HTERT RPE-1 (cell line): ENCODE results near the gene CAT.

Experiments used
- in situ Hi-C: fragments of 300-500 bp; cut with MboI; formaldehyde crosslinking; loops from 4 replicates; pipeline ENCODE4 v1.14.3; 2020; ENCODE audit warnings: low sequenced_read_pairs

The CAT gene

DNA sequence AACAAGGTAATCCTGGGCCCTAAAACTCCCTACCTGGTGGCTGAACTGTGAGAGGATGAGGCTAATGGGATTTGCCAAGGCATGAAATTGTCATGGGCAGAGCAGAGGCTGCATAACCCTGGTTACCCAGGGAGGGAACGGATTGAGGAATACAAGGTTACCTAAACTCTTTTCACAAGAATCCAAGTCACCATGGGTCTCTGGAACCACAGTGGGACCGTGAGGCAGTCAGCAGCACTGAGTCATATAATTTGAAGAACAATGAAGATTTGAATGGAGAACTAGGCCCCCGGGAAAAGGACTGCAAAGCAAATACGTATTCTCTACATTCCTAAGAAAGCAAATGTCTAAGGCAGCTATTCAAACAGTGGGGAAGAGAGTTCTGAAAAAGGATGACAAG lies 19.8 kb downstream of the CAT start:
- in situ Hi-C loops: no loop called here

DNA sequence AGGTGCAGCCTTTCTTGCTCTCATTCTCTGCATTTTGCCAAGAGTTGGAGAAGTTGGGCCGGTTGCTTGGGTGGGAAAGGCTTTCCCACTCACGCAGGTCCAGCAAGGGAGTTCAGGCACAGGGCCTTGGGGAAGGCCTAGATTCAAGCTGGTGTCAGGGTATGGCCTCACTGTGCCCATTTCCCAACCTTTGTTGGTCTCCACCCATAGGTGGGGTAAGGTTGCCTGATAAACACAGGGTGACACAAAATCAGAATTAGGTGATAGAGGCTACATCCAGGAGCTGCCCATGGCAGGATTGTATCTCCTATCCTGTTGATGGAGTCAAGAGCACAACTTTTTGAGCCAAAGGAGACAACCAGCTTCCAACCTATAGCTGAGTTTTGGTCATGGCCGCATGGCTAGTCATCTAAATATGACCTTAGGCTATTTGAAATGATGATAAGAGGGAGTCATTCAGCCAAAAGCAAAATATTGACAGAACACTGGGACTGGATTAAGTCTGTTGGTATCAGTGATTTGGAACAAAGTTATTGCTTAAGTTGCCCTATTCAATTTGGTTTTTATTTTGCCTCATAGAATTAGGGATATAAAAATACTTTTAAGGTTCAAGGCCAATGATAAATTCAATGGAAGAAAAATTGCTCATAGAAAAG lies 20.9 kb downstream of the CAT start:
- in situ Hi-C loops: no loop called here

DNA sequence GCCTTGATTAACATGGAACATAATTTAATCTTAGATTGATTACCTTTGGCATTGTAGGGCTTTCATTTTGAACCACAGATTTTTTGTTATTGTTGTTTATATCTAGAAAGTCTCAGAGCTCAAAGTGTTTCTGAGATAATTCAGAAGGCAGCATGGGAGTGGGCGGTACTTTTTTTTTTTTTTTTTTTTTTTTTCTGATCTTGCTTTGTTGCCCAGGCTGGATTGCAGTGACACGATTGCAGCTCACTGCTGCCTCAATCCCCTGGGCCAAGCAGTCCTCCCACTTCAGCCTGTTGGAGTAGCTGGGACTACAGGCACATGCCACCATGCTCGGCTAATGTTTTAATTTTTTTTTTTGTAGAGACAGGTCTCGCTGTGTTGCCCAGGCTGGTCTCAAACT lies 21.5 kb downstream of the CAT start:
- in situ Hi-C loops: no loop called here

DNA sequence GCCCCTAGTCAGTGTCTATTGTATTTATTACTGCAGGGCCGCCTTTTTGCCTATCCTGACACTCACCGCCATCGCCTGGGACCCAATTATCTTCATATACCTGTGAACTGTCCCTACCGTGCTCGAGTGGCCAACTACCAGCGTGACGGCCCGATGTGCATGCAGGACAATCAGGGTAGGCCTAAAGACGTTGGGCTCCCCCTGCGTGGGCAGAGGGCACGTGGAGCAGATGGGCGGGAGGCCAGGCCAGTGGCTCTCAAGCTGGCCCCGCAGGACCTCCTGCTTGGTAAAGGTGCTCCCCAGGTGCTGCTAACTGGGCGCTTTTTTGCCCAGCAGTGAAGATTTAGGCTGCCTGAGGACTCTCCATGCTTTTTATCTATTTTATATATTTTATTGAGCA lies 22.5 kb downstream of the CAT start:
- in situ Hi-C loops: no loop called here

DNA sequence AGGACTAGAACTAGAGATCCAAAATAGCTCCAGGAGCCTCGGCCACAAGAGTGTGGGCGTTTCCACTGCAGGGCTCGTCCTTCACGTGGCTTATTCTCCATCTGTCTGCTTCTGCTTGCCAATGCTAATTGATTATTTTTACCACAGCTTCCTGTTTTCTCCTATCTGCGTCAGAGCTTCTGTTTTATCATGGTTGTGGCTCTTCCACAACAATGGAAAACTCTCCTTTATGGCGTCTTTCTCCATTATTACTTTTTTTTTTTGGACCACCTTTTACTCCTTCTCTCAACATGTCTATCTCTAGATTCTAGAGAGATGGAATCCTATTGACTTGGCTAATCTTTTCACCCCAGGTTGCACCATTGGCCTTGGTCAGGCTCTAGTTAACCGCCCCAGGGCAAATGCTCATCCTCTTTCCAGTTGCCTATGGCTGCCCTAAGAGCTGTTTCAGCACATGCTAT lies 25.9 kb downstream of the CAT start:
- in situ Hi-C loops: no loop called here

DNA sequence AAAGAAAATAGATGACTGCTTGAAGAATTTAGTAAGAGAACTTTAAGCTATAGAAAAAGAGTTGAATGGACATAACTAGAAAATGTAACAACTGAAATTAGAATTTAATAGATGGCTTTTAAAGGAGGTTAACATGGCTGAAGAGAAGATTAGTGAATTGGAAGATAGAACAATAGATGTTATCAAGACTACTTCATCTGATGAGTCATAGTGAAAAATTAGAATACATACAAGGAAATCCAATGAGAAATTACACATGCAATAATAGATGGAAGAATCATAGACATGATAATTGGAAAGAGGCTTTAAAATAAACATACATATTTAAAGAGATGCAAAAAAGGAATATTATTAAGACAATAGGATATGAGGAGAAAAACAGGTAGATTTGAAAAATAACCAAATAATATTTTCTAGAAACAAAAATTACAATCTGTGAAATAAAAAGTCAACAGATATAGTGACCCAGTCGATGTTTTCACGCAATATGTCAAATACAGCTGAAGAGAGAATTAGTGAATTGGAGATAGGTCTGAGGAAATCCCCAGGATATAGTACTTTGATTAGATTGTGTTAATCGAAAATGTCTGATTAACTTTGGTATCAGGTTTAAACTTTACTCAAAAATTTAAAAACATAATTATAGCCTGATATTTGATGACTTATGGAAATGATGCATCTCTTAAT lies 28.2 kb downstream of the CAT start:
- in situ Hi-C loops: no loop called here

DNA sequence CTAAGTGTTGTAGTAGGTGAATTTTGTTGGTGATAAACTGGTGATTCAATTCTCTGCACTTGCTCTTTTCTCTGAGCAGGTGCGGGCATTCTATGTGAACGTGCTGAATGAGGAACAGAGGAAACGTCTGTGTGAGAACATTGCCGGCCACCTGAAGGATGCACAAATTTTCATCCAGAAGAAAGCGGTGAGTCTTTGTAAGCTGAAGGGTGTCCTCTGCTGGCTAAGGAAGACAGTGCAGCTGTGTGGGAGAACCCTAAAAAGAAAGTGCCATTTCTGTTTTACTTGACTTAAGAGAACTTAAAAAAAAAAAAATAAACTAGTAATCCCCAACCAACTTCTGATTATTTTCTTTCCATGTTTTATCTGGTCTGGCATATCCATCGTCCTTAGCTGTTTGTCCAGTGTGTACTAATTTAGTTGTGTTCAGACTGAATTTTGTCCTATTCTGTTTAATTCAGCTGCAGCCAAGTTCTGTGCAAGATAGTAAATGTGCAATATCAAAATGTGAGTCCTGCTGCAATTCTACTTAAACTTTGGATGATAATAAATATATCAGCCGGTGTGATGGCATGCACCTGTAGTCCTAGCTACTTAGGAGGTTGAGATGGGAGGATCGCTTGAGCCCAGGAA lies 29.6 kb downstream of the CAT start:
- in situ Hi-C loops: no loop called here

DNA sequence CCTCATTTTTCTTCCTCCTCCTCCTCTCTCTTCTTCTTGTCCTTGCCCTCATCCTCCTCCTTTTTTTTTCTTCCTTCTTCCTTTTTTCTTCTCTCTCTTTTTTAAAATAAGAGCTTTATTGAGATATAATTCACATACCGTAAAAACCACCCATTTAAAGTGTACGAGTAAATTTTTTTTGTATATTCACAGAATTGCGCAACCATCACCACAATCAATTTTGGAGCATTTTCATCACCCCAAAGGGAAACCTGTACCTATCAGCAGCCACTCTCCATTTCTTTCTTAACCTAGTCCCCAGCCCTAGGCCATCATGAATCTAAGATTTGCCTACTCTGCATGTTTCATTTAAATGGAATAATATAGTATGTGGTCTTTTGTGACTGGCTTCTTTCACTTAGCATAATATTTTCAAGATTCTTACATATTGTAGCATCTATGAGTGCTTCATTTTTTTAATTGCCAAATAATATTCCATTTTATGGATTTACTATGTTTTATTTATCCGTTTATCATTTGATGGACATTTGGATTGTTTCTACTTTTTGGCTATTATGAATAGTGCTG lies 35.0 kb downstream of the CAT start:
- in situ Hi-C loops: no loop called here

DNA sequence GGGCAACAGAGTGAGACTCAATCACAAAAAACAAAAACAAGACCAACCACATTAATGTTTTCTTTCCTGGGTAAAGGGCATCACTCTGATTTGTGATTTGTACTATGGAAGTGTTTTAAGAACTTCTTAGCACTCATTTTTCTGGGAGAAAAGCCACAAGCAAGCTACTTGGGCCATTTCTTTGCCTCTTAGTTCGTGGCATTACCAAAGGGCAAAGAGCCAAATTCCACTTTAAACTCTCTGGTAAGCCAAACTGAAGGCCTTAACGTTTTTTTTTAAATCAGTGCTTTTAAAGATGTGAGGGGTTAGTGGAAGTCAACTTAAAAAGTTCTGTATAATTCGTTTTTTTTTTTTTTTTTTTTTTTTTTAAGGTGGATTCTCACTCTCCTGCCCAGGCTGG lies 36.9 kb downstream of the CAT start:
- in situ Hi-C loops: no loop called here

DNA sequence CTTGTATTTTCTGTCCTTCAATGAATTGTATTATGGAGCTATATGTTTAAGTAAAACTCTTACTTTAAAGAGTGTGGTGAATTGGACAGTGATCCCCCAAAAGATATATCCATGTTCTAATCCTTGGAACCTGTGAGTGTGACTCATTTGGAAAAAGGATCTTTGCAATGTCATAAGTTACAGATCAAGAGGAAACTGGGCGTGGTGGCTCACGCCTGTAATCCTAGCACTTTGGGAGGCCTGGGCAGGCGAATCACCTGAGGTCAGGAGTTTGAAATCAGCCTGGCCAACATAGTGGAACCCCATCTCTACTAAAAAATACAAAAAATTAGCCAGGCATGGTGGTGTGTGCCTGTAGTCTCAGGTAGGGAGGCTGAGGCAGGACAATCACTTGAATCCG lies 38.1 kb downstream of the CAT start:
- in situ Hi-C loops: no loop called here

DNA sequence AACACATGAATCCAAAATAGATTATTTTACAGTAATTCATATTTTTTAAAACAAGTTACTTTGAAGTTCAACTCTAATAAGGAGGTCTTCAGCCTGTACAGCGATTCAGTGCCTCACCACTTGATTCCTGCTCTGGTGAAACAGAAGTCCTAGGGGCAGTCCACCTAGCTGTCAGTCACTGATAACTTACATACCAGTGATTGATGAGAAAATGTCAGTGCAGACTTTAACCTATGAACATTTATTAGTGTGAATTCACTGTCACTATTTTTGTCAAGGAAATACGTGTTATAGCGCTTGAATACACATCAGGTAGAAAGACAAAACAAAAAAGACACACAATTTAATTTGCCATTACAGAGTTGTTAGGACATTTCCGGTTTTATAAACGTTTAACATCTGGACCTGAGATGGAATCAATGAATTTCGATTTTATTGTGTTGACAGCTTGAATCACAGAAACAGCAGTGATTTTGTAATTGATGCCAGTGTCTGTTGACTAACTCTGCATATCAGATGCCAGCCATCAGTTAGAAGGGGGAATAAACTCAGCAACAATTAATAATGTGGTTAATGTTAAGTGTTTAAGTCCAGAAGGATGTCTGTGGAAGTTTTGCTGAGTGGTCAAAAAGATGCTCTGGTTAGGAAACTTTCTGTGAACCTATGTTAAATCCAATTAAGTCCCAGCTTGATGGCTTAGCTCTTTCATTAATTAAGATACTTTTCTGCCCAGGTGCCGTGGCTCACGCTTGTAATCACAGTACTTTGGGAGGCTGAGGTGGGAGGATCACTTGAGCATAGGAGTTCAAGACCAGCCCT lies 40.3 kb downstream of the CAT start:
- in situ Hi-C loops: no loop called here

DNA sequence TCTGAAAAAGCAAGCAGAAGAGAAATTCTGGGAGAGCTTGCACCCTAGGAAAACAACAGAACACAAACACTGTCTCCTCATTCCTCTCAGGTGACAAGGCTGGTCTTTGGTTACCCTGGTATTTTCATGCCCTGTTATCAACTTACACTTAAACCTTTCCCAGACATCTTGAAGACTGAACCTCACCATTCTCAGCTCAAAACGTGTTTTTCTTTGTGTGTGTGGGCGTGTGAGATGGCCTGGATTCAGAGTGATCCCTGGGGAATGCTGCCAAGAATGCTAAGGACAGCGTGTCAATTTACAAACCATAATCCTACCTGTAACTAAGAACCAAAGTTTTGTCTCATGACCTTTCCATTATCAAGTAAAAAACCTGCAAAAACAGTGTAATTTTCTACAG lies 41.6 kb downstream of the CAT start:
- in situ Hi-C loops: no loop called here

DNA sequence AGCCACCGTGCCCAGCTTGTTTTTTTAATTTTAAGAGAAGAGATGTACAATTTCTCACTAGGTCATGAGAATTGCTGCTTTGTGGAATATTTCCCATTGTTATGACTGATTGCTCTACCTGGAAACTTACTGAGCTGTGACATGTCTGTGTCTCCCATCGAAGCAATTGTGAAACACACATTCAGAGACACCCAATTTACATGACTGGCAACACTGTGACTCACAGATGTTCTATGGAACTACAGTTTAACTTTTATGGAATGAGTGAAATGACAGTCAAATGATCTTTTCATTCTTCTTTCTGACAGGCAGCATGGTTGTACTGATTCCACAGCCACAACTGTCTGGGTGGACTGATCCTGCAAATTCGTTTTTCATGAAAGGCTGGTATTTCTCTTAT lies 42.6 kb downstream of the CAT start:
- in situ Hi-C loops: no loop called here

DNA sequence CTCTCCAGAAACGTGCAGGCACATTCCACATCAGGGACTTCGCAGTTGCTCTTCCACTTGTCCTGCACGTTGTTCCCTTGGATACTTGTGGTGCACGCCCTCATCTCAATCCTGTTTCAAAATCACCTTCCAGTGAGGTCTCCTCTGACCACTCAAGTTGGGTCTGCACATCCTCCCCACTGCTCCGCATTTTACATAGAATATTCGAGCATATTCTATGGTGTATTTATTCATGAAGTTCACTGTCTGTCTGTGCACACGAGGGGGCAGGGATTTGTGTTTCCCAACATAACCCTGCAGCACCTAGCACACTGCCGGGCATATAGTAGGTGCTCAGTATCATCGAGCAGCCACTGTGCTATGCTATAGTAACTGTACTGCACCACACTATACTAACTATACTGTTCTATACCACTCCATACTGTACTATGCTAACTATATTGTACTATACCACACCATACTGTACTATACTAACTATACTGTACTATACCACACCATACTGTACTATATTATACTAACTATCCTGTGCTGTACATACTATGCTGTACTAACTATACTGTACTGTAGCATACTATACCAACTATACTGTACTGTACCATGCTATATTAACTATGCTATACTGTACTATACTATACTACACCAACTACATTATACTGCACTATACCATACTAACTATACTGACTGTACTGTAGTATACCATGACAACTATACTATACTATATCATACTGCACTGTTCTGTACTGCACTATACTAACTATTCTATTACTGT lies 44.6 kb downstream of the CAT start:
- in situ Hi-C loops: no loop called here

DNA sequence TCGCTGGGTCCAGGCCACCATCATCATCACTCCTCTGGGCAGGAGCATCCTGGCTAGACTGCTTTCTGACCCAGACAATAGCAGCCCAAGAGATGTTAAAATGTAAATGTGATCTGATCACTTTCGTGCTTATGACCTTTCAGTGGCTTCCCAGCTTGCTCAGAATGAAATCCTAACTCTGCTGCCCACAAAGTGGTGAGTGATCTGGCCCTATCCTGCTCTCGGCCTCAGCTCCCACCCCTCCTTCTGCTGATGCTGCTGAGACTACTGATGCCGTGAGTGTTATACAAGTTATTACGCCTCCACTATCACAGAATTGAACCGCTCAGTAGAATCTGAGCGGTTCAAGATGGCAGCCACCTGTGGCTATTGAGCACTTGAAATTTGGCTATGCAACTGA lies 48.7 kb downstream of the CAT start:
- in situ Hi-C loops: no loop called here

DNA sequence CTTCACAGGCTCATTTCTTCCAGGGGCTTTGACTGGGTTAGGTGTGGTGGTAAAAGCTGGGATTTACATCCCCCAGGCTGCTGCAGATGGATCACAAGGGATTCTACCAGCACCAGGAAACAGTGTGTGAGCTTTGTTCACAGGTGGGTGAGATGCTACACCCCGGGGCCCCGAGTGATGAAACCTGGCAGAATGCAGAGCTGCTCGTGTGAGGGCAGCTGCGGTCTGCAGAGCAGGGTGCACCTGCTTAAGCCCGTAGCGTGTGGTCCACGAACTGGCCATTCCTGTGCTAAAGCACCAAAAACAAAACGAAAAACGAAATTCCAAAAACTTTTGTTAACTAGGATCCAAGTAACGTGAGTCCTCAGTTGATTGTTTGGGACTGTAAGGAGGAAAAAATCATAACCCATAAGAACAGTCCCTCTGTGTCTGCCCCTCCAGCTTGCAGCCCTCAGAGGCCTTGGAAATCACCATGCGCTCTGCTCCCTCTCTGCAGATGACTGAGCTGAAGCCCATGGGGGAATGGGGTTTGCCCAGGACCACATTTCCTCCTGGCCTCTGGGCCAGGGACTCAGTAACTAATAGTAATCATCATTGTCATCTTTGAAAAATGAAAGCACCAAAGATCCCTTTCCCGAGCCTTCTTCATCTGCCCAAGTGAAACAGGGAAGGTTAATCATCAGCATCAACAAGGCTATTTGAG lies 50.3 kb downstream of the CAT start:
- in situ Hi-C loops: no loop called here

DNA sequence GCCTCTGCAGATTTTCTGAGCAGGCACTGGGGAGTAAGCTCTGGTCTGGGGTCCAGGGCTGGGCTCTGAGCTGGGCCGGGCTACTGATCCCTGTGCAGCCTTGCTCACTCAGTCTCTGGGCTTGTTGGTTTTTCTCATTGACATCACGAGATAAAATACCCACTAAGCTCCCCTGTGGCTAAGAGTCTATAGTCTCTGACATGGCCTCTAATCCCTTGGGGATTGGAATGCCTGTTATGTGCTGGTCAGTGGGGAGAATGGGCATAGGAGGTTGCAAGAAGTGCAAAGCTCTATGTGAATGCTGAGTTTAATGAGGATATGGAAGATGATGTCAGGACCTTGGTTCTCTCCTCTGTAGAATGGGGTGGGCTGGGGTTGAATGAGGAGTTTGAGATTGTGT lies 51.6 kb downstream of the CAT start:
- in situ Hi-C loops: no loop called here

DNA sequence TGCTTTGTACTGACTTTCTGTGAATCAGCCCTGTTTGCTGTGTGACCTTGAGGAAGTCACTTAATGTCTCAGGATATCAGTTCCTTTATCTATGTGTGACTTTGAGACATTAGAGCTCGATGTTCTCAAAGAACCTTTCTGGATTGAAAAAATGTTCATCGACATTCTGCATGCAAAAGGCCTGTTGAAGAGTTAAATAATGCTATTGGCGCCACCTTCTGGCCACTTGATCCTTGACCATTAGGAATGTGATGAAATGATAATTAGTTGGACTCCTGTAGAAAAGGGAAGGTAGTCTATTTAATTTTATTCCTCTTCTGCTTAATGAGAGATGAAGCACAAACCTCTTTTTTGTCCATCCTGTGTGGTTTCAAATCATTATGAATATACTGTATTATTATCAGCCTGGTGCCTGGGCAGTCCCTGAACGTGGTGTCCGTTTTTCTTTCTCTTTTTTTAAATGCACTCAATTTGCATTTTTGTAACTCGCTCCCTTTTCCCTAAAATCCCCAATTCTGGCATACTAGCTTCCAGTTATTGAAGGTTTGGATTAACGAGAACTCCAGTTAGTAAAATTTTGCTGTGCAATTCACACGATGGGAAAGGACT lies 54.2 kb downstream of the CAT start:
- in situ Hi-C loops: no loop called here

DNA sequence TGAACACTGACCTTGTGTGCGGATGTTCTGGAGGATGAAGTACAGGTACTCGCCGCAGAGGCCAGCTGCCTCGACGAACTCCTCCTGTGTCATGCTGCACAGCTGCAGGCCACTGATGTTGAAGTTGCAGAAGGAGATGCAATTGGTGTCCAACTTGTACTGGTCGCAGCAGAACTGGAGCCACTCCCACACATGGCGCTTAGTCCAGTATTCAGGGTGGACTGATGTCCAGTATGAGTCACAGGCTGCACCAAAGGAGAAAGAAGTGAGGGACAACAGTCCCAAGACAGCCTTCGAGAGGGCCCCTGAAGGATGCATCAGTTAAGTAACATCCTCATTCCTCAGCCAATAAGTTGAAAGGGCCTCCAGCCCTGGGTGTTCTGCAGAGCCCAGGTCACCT lies 54.7 kb downstream of the CAT start:
- in situ Hi-C loops: no loop called here
